DND-41 (cell line): ENCODE measurements around the gene NUBPL.

Experiments
- ATAC-seq: fragments of 200-7000 bp; cut with Tn5 transposase; 3 replicates; pipeline ENCODE4 v1.9.1; 2021; ENCODE audit warnings: low read depth; ENCODE audit not compliant: insufficient read depth
- DNase-seq: peaks from one replicate; pipeline ENCODE4 v3.0.0-alpha.2; 2020
- H2AFZ ChIP-seq: 2 replicates; pipeline ENCODE4 v1.6.0; 2012; ENCODE audit warnings: low read depth, low read length
- H3K27ac ChIP-seq: 2 replicates; pipeline ENCODE4 v1.5.1; 2012; ENCODE audit warnings: low read length, inconsistent platforms
- H3K27me3 ChIP-seq: fragments of 200-600 bp; sonication (generic); 2 replicates; pipeline ENCODE4 v1.6.0; 2012; ENCODE audit warnings: low read length, mild to moderate bottlenecking, inconsistent platforms; ENCODE audit not compliant: insufficient read depth, poor library complexity
- H3K36me3 ChIP-seq: 2 replicates; pipeline ENCODE4 v1.5.1; 2012; ENCODE audit warnings: low read length, inconsistent platforms; ENCODE audit not compliant: insufficient read depth
- H3K4me1 ChIP-seq: 2 replicates; pipeline ENCODE4 v1.5.1; 2012; ENCODE audit warnings: mild to moderate bottlenecking, low read length; ENCODE audit not compliant: insufficient read depth
- H3K4me2 ChIP-seq: 2 replicates; pipeline ENCODE4 v1.6.0; 2012; ENCODE audit warnings: mild to moderate bottlenecking, moderate library complexity, low read length, inconsistent platforms; ENCODE audit not compliant: insufficient read depth
- H3K4me3 ChIP-seq, 2 experiments: fragments of 200-600 bp in 1 of 2; shearing (Covaris generic) in 1 of 2; 2 replicates each; pipeline ENCODE4 v1.5.1; 2012 to 2016; ENCODE audit warnings: inconsistent platforms in 2 of 2, low read length in 2 of 2, mild to moderate bottlenecking in 2 of 2, low read depth in 1 of 2, moderate library complexity in 1 of 2
- H3K79me2 ChIP-seq: 2 replicates; pipeline ENCODE4 v1.6.0; 2012; ENCODE audit warnings: low read length, inconsistent platforms; ENCODE audit not compliant: insufficient read depth
- H3K9ac ChIP-seq: 2 replicates; pipeline ENCODE4 v1.6.0; 2012; ENCODE audit warnings: low read depth, mild to moderate bottlenecking, inconsistent platforms, low read length, moderate library complexity
- H3K9me3 ChIP-seq: 2 replicates; pipeline ENCODE4 v1.5.1; 2012; ENCODE audit warnings: low read length, moderate library complexity, mild to moderate bottlenecking, inconsistent platforms; ENCODE audit not compliant: insufficient read depth, severe bottlenecking
- H4K20me1 ChIP-seq: 2 replicates; pipeline ENCODE4 v1.6.0; 2012; ENCODE audit warnings: low read length; ENCODE audit not compliant: insufficient read depth
- EZH2 ChIP-seq: IDR thresholded peaks from 3 replicates; pipeline ENCODE4 v1.6.1; 2012; ENCODE audit warnings: borderline replicate concordance, low read depth, mild to moderate bottlenecking, moderate library complexity, low read length, inconsistent platforms; ENCODE audit not compliant: severe bottlenecking
- TF ChIP-seq, protein P1 (sequence below): IDR thresholded peaks from 2 replicates; pipeline ENCODE4 v1.5.1; 2012; ENCODE audit warnings: borderline replicate concordance, low read length, moderate library complexity, mild to moderate bottlenecking; ENCODE audit not compliant: poor library complexity, severe bottlenecking; ENCODE audit errors: extremely low read depth

The NUBPL gene

GRCh38 chr14:31837031-31837430 is 275.8 kb downstream of the NUBPL start:
- DNase-seq (no peak), ATAC-seq (no peak)
- Histone ChIP-seq H3K4me2 (no peak overlapping the region), H3K27ac (no peak overlapping the region), H3K9ac (no peak overlapping the region), H4K20me1 (no peaks in the 10 kb centered on the region), H3K4me3 (no peak overlapping the region), H3K36me3 (no peaks in the 10 kb centered on the region), H3K9me3 (no peaks in the 10 kb centered on the region), H3K27me3 (no peaks in the 10 kb centered on the region), H3K4me1 (no peaks in the 10 kb centered on the region), H3K79me2 (no peaks in the 10 kb centered on the region), H2AFZ (no peak overlapping the region)
- no peak for TF ChIP-seq EZH2
- TF ChIP-seq, protein P1, sequence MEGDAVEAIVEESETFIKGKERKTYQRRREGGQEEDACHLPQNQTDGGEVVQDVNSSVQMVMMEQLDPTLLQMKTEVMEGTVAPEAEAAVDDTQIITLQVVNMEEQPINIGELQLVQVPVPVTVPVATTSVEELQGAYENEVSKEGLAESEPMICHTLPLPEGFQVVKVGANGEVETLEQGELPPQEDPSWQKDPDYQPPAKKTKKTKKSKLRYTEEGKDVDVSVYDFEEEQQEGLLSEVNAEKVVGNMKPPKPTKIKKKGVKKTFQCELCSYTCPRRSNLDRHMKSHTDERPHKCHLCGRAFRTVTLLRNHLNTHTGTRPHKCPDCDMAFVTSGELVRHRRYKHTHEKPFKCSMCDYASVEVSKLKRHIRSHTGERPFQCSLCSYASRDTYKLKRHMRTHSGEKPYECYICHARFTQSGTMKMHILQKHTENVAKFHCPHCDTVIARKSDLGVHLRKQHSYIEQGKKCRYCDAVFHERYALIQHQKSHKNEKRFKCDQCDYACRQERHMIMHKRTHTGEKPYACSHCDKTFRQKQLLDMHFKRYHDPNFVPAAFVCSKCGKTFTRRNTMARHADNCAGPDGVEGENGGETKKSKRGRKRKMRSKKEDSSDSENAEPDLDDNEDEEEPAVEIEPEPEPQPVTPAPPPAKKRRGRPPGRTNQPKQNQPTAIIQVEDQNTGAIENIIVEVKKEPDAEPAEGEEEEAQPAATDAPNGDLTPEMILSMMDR, result no peak

GRCh38 chr14:31842899-31843298 is 281.7 kb downstream of the NUBPL start:
- Histone ChIP-seq H3K4me3 (no peak overlapping the region), H3K9me3 (no peaks in the 10 kb centered on the region), H3K27me3 (no peaks in the 10 kb centered on the region), H3K36me3 (no peaks in the 10 kb centered on the region), H4K20me1 (no peaks in the 10 kb centered on the region), H3K9ac (no peak overlapping the region), H2AFZ (no peak overlapping the region), H3K27ac (no peak overlapping the region), H3K4me1 (no peaks in the 10 kb centered on the region), H3K4me2 (no peak overlapping the region), H3K79me2 (no peaks in the 10 kb centered on the region)
- TF ChIP-seq EZH2, result no peak
- TF ChIP-seq, protein P1, result no peak
- no peak for DNase-seq
- ATAC-seq, result no peak

DNA sequence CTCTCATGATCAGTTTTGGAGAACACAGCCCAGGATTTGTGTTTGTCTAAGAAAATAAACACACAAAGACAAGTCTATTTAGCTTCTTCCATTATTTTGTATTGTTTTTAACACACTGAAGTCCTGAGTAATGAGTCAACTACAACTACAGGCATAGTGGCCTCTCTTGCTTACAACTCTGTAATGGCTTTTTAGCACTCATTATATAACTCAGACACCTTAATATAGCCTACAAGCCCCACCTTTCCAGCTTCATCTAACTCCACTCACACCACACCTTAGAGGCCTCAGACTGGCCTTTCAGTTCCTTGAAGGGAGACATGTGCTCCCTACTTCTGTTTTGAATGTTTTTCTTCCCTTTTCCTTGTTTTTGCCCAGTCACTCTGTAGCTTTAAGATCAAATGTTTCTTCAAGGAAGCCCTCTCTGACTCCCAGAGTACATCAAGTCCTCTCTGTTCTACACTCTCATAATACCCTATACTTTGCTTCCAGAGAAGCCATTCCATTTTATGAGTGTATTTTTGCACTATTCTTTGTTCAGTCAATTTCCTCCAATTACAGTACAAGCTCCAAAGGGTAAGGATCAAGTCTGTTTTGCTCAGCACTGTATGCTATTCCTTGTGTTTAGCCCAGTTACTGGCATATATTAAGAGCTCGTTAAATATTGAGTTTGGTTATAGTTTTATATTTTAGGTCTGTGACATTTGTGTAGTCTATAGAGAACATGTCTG is 282.3 kb downstream of the NUBPL start:
- Histone ChIP-seq H3K9ac (no peak overlapping the region), H3K4me1 (no peaks in the 10 kb centered on the region), H3K79me2 (no peaks in the 10 kb centered on the region), H4K20me1 (no peaks in the 10 kb centered on the region), H3K36me3 (no peaks in the 10 kb centered on the region), H3K4me2 (no peak overlapping the region), H3K9me3 (no peaks in the 10 kb centered on the region), H3K4me3 (no peak overlapping the region), H3K27me3 (no peaks in the 10 kb centered on the region), H3K27ac (no peak overlapping the region), H2AFZ (no peak overlapping the region)
- no peak for TF ChIP-seq EZH2
- TF ChIP-seq, protein P1, result no peak
- no peak for DNase-seq
- ATAC-seq, result no peak
